PC-3 (cell line): ENCODE measurements around the gene HP1BP3.

Source experiments
- CTCF ChIP-seq: fragments of 300-600 bp; sonication (generic); conservative IDR thresholded peaks from 2 replicates; pipeline ENCODE4 v1.5.1; 2017; ENCODE audit warnings: antibody characterized with exemption, low read depth, mild to moderate bottlenecking, low read length
- EZH2 ChIP-seq: fragments of 300-600 bp; sonication (generic); IDR thresholded peaks from one replicate; pipeline ENCODE4 v1.6.1; 2017; ENCODE audit warnings: antibody characterized with exemption, mild to moderate bottlenecking, low read length; ENCODE audit not compliant: unreplicated experiment

- no peak for TF ChIP-seq EZH2
- no peak for TF ChIP-seq CTCF
These were observed 46.3 kb downstream of the HP1BP3 start for GRCh38 chr1:20740781-20741180.
